Measurements from ENCODE around the gene OR52L1.

OR52L1 gene

DNA sequence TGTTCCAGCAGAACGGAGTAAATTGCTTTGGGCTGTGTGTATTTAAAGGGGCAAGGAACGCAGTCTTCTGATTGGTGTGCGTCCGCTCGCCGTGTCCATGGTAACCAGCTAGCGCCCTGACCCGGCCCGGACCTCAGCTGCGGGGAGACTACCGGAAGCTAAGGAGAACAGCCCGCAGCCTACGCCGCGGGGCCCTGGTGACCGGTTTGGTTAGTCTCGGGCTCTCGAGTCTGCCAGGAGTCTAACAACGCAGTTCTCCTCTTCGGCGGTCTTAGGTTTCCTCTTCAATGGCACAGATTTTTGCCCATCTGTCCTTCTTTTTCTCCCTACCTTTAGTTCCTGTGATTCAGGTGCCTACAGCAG, 48.2 kb downstream of the OR52L1 start:
- DNase-seq, result peak; percentile 58

DNA sequence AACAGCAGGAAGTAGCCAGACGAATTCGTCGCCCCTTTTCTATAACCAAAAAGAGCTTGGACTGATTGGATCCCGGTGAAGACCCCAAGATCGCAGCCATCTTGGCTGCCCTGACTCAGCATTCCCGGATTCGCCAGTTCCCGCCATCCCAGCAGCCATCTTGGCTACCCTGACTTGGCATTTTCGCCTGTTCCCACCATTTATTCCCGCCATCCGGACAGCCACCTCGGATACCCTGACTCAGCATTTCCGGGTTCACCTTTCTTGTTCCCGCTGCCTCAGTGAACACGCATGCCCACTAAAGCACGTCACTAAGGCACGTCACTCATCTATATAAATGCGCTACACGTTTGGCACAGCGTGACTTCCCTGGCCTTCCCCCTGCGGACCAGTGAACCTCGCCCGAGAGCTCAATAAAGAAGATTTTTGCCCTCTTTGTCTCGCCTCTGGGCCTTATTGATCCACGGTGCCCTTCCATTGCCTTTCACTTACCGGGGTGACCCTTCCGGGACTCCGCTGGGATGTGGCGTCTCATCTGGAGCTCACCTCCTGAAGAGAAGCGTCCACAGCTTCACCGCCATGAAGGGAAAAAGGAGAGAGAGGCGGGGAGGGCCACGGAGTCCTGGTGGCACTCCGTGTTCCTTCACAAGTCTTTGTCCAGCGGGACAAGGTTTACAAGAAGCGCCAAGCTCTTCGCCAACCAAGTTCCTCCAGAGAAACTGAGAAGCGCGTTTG, 48.8 kb downstream of the OR52L1 start:
- peak; percentile 75 for DNase-seq

All from NCI-H774 (cell line).